Ishikawa (cell line): ENCODE results near the gene RASAL2.

ENCODE experiments used
- CEBPB ChIP-seq: IDR thresholded peaks from 2 replicates; pipeline ENCODE4 v1.6.1; 2012
- MAX ChIP-seq: IDR thresholded peaks from 2 replicates; pipeline ENCODE4 v1.6.1; 2012
- RAD21 ChIP-seq: IDR thresholded peaks from 2 replicates; pipeline ENCODE4 v1.6.1; 2012; ENCODE audit warnings: low read depth
- TEAD4 ChIP-seq: IDR thresholded peaks from 2 replicates; pipeline ENCODE4 v1.6.1; 2012
- TF ChIP-seq, protein P1 (sequence below): IDR thresholded peaks from 2 replicates; pipeline ENCODE4 v1.6.1; 2012; ENCODE audit warnings: low read depth, mild to moderate bottlenecking
- TF ChIP-seq, protein P2 (sequence below): IDR thresholded peaks from 2 replicates; pipeline ENCODE4 v1.6.1; 2012

DNA sequence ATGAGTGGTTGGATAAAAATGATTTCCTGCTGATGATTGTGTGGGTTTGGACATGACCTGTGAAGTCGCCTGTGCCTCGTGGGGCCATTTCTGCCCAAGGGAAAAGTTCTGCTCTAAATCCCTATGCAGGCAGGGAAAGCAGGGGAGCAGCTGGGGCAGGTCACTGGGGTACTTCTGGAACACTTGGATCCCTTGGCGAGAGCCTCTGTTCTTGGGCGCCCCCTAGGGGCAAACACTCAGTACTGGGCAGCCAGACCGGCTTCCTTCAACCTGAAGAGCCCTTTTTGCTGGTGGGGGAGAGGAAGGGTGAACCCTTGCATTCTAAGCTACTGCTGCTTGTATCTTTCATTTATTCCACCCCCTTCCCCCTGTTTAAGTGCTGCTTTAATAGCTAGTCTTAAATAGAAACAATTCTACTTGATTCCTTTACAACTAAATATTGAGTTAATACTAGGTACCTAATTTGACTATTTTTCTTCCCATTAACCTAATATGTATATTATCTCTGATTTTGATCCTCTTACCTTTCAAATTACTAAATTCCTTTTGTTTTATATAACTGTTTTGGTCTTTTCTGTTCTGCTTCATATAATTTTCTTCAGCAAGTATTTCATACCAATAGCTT lies 407.9 kb downstream of the RASAL2 start:
- no peak for TF ChIP-seq CEBPB
- TF ChIP-seq, protein P1, sequence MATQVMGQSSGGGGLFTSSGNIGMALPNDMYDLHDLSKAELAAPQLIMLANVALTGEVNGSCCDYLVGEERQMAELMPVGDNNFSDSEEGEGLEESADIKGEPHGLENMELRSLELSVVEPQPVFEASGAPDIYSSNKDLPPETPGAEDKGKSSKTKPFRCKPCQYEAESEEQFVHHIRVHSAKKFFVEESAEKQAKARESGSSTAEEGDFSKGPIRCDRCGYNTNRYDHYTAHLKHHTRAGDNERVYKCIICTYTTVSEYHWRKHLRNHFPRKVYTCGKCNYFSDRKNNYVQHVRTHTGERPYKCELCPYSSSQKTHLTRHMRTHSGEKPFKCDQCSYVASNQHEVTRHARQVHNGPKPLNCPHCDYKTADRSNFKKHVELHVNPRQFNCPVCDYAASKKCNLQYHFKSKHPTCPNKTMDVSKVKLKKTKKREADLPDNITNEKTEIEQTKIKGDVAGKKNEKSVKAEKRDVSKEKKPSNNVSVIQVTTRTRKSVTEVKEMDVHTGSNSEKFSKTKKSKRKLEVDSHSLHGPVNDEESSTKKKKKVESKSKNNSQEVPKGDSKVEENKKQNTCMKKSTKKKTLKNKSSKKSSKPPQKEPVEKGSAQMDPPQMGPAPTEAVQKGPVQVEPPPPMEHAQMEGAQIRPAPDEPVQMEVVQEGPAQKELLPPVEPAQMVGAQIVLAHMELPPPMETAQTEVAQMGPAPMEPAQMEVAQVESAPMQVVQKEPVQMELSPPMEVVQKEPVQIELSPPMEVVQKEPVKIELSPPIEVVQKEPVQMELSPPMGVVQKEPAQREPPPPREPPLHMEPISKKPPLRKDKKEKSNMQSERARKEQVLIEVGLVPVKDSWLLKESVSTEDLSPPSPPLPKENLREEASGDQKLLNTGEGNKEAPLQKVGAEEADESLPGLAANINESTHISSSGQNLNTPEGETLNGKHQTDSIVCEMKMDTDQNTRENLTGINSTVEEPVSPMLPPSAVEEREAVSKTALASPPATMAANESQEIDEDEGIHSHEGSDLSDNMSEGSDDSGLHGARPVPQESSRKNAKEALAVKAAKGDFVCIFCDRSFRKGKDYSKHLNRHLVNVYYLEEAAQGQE = no peak
- TF ChIP-seq RAD21 = peak; percentile 87
- TF ChIP-seq MAX = no peak
- TF ChIP-seq, protein P2, sequence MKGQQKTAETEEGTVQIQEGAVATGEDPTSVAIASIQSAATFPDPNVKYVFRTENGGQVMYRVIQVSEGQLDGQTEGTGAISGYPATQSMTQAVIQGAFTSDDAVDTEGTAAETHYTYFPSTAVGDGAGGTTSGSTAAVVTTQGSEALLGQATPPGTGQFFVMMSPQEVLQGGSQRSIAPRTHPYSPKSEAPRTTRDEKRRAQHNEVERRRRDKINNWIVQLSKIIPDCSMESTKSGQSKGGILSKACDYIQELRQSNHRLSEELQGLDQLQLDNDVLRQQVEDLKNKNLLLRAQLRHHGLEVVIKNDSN = no peak
- peak; percentile 37; the same call in 1 of the 2 replicates for TF ChIP-seq TEAD4
